HG03439 (cell line): ENCODE measurements around the gene LLGL2.

Source experiments
- ATAC-seq: cut with Tn5 transposase; IDR thresholded peaks from one replicate; pipeline ENCODE4 v1.9.1; 2021; ENCODE audit warnings: mild to moderate bottlenecking, moderate library complexity; ENCODE audit not compliant: unreplicated experiment

Gene LLGL2

GRCh38 chr17:75546181-75546580 is 20.7 kb downstream of the LLGL2 start:
- ATAC-seq = no peak

- no peak for ATAC-seq
Observed at GRCh38 chr17:75547091-75547490, 21.6 kb downstream of the LLGL2 start.

DNA sequence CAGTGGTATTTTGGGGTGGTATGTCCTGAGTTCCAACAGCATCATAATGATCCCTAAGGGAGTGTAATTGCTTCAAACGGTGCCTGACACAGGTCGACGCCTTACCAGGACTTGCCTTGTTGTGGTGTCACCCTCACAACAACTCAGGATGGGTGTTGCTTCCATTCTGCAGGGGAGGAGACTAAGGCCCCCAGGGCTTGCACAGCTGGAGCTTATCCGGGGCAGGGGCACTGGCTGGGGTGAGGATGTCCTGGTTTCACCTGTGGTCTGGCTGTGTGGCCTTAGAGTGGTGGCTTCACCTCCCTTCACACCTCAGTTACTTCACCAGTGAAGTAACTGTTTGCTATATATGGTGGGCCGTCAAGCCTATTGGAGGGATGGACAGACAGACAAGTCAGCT is 23.3 kb downstream of the LLGL2 start:
- no peak for ATAC-seq

DNA sequence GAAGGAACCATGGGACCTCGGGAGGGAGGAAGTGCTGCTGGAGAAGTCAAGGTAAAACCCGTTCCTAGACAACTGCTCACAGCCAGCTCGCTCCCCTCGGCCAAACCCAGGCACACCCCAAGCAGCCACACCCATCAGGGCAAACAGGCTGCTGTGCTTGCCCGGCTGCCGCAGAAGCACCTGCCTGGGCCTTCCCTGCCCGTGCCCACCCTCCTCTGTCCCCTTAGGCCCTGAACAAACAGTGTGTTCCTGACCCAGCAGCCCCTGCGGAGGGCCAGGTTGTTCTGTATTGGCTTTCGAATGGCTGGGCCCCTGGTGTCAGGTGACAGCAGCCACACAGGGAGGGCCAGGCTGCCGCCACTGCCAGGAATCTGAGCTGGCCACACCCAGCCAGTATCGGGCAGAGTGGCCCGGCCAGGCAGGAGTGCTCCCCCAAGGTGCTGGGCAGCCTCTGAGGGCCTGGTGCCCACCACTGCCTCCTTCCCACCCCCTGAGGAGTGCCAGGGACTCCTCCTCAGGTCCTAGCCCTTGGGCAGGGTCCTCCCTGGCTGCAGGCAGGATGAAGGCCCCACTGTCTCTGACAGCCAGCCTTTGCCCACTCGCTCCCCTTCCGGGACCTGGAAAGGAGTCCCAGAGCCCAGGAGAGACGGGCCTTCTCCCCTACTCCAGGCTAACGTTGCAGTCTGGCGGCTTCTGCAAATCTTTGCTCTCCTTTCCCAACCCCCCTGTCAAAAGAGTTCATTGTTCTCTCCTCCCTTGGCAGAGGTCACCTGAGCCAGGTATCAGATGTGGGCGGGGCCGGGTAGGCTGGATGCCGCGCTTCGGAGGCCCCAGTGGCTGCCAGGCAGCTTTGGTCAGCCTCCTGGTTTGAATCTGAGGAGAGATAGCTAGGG is 24.0 kb downstream of the LLGL2 start:
- no peak for ATAC-seq

DNA sequence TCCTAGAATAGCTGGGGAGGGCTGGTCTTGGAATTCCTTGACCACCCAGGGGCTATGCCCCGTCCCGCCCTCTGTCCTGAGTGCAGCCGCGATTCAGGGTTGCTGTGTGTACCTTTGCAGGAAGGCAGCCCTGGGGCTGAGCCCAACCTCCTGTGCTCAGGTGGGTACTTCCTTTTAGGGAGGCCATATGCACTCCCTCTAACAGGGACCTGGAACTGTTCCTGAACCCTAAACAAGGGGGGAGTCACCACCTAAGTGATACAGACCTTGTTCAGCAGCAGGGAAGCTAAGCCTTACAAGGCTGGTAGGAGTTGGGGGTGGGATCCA is 24.6 kb downstream of the LLGL2 start:
- ATAC-seq = no peak

GRCh38 chr17:75551266-75551665 is 25.8 kb downstream of the LLGL2 start:
- no peak for ATAC-seq

GRCh38 chr17:75552425-75553294 is 27.2 kb downstream of the LLGL2 start:
- ATAC-seq = no peak

- no peak for ATAC-seq
Observed at GRCh38 chr17:75553295-75554110, 28.0 kb downstream of the LLGL2 start.

DNA sequence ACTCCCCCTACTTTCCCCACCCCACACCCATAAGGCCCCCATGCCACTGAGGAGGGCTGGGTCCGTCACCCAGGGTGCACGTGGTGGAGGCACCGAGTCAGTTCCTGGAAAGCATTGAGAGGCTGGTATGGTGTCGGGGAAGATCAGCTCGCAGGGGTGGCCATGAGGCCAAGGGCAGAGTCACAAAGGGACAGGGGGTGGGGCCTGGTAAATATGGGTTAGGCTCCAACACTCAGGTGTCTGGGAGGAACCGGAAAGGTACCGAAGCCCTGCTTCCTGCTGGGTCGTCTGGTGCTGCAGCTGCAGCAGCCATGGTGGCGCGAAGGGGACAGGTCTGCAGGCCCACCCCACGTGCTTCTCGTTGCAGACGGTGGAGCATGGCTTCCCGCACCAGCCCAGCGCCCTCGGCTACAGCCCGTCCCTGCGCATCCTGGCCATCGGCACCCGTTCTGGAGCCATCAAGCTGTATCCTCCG is 30.2 kb downstream of the LLGL2 start:
- ATAC-seq = no peak

GRCh38 chr17:75557075-75557851 is 31.8 kb downstream of the LLGL2 start:
- ATAC-seq = no peak

DNA sequence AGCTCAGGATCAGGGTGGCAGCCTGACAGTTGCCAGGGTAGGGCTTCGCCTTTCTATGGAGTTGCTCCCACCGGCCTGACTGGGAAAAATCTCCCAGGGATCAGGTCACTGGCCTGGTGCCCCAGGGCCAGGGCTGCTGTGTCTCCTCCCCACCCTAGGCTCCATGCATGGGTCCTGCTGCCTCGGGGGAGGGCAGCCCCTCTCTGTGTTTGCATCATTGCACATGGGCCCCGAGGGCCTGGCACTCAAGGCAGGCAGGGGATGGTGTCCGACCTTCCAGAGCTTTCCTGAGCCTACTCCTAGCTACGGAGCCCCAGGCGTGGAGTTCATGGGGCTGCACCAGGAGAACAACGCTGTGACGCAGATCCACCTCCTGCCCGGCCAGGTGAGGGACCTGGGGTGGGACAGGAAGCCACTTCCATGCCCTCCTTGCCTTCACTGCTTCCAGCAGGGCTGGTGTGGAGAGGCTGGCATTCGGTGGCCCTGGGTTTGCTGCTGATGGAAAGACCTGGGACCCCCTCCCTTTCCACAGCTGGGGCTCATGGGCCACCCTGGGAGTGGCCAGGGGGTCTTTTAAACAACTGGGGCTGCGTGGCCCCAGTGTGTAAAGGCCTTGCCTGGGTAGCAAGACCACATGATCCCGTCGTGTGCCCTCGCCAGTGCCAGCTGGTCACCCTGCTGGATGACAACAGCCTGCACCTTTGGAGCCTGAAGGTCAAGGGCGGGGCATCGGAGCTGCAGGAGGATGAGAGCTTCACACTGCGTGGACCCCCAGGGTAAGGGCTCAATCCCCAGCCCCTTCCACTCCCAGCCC is 32.6 kb downstream of the LLGL2 start:
- no peak for ATAC-seq

- ATAC-seq = no peak
Observed at GRCh38 chr17:75558666-75559530, 33.4 kb downstream of the LLGL2 start.

- no peak for ATAC-seq
Observed at GRCh38 chr17:75559958-75560533, 34.5 kb downstream of the LLGL2 start.

DNA sequence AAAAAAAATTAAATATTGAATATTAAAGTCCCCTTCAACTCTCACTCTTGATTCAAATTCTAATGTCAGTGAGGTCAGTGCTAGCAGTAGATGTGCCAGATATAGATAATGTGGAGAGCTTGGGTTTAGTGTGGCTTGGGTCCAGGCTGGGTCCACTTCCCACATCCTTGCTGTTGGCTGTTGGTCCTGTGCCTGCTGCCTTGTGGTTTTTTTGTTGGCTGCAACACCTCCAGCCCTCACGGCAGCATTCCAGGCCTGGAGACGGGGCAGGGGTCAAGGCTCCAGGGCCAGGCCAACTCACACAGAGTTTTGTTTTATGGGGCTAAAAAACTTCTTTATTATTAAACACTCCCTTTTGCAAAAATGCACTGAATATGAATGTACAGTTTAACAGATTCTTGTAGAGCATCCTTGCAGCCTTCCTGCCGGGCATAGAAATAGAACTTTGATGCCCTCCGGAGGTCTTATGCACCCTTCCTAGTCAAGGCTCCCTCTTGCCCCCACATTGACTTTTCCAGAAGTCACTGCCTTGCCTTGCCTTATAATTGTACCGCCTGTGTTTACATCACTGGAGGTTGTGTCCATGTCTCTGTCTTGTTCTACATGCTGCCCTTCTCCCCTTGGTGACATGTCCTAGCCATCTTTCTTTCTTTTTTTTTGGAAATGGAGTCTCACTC is 36.6 kb downstream of the LLGL2 start:
- ATAC-seq = no peak

DNA sequence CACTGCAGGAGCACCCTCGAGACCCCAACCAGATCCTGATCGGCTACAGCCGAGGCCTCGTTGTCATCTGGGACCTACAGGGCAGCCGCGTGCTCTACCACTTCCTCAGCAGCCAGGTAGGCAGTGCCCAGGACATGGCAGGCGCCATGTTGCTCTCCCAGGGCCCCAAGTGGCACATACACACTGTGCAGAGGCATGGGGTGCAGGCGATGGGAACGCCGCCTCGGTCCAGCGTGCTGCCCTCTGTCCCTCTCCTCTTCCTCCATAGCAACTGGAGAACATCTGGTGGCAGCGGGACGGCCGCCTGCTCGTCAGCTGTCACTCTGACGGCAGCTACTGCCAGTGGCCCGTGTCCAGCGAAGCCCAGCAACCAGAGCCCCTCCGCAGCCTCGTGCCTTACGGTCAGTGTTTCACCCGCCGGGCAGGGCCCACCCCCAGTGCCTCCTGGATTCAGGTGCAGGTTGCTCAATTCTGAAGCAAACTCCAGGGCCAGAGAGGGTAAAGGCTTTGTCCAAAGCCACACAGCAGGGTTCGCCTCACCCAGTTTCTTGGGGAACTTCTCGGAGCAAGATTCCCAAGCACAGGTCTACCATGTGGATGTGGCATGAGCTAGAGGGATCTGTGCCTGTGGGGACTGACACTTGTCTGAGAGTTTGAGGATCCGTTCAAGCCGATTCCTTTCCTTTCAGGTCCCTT is 37.7 kb downstream of the LLGL2 start:
- ATAC-seq = no peak

DNA sequence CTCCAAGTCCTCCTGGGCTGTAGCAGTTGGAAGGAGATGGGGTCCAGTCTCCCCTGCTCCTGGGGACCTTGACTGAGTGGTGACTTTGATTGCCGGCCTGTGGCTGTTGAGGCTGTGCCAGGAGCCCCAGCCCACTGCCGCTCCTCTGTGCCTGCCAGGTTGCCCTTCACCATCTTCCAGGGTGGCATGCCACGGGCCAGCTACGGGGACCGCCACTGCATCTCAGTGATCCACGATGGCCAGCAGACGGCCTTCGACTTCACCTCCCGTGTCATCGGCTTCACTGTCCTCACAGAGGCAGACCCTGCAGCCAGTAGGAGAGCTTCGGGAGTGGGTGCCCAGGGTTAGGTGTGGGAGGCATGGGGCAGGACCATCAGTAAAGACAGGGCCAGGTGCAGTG is 38.7 kb downstream of the LLGL2 start:
- no peak for ATAC-seq

- ATAC-seq = no peak
Observed at GRCh38 chr17:75565066-75565465, 39.6 kb downstream of the LLGL2 start.
